HG02678 (cell line): Measurements from ENCODE around the gene NBAS.
"Not testable (repeated sequence)": the region's sequence is repeated elsewhere in the genome, so short reads cannot be mapped to it uniquely, and the experiment has no call there.

Experiments used
- ATAC-seq: cut with Tn5 transposase; IDR thresholded peaks from one replicate; pipeline ENCODE4 v1.9.1; 2021; ENCODE audit warnings: mild to moderate bottlenecking, moderate library complexity; ENCODE audit not compliant: unreplicated experiment

NBAS gene

DNA sequence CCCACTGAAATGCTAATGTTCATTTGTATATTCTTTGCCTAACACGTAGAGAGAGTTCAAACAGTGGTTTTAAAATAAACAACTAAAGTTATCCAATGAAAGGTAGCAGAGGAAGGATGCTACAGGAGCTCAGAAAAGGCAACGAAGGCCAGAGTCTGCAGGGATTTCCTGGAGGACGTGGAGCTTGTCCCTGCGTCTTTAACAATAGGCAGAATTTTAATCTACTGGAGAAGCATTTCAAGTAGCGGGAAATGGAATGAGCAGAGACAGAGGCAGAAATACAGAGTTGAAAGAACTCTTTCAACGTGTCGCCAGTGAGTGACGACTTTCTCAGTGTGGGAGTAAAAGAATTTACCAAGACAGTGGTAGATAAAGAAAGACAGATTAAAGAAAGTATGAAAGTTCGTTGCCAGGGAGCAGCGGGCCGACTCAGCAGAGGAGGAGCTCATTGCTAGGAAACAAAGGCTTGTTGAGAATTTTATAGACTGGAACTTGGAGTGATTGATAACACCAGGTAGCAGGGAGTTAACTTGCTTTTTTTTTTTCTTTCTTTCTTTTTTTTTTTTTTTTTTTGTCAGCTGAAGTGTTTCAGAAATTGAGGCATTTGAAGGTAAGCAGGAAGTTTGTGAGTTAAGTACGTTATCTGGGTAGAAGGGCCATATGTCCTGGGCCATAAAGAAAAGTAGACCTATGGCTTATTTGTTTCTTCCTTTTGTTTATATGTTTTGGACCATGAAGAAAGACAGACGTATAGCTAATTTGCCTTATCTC is 625 bp upstream of the NBAS start:
- peak; percentile 30 for ATAC-seq

DNA sequence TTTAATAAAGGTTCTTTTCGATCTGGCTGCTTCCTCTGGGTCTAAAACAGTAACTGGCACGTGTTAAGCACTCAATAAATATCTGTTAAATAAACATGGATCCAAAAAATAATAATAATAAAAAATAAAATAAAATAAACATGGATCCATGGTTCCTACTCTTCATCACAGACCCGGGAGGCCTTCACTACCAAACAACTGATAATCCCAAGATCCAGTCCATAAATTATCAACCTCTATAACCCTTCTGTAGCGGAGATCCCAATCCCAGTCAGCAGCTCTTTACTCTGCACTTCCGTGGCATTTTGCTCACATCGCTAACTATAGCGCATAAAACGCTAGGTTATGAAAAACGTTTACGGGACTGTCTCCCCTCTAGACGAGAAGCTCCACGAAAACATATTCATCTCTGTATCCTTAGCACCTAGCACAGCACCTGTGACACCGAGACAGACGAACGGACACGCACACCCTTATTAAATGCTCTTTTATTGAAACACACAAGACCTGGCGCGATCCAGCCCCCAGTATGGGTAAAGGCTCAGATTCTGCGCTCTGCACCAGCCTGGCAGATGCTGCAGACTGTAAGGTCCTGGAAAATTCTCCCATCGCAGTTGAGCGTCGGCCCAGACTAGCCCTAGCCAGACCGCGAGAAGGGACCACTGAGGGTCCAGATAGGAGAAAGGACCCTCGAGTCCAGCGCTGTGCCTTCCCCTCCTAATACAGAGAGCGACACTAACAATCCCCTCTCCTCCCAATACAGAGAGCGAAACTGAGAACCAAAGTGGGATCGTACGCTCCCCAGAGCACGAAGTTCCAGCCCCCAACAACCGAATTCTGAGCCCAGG is 770 bp downstream of the NBAS start:
- ATAC-seq, result peak; percentile 32

DNA sequence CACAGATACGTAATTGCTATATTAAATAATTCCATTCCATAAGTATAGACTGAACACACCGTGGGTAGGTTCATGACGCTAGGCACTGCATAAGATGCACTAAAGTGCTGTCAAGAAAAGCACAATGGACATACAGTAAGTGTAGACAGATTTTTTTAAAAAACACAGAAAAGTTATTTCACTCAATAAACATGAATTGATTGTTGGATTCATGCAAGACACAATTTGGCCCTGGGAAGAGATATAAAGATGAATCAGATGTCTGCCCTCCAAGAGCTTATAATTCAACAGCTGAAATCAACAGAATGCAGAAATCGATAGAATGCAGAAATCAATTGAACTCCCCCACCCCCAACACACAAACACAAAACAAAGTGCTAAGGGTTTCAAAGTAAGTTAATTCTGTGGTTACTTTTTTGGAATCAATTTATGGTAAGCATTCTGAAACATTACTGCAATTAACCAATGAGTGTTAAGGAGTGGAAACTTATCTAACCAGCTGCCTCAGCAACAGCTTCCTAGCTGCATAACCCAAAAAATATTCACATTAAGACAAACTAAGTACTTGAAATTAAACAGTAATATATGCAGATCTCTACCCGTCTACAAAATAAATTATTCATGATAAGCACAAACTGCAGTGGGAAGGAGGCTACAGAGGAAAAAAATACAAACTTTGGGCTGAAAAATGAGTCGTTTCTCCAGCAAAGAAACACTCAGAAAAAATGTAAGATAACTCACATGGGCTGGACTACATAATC is 1.6 kb downstream of the NBAS start:
- no peak for ATAC-seq

DNA sequence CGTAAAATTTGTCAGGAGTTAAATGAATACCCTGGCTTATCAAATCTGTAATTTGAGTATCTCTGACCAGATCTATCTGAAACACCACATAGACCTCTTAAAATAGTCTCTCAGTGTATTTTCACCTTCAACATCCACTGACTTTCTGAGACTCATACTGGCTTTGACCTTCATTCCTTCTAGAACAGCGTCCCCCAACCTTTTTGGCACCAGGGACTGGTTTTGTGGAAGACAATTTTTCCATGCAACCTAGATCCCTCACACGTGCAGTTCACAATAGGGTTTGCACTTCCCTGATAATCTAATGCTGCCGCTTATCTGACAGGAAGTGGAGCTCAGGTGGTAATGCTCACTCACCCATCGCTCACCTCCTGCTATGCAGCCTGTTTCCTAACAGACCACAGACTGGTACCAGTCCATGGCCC is 3.2 kb downstream of the NBAS start:
- no peak for ATAC-seq

DNA sequence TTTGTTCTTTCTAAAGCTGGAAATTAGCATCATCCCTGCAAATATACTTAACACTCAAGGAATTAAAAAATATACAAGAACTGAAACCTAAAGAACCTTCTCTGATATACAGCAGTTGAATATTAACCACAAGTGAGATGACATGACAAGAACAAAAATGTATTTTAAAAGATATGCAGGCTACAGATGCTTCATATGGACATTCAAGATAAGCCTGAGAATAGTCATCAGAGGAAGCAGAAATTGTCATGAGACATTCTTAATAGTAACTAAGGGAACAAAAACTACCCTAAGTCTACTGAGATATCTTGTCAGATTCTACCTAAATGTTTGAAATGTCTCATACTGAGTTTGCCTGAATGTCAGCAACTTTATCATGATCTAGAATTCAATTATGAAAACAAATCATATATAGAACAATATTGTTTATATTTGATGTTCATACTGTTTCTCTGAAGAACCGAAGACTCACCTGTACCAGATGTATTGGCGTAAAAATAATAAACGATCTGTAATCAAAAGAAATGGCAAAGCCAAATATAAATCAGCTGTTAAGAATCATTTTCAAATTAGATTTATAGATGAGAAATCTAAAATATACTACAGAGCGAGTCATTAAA is 4.7 kb downstream of the NBAS start:
- no peak for ATAC-seq

DNA sequence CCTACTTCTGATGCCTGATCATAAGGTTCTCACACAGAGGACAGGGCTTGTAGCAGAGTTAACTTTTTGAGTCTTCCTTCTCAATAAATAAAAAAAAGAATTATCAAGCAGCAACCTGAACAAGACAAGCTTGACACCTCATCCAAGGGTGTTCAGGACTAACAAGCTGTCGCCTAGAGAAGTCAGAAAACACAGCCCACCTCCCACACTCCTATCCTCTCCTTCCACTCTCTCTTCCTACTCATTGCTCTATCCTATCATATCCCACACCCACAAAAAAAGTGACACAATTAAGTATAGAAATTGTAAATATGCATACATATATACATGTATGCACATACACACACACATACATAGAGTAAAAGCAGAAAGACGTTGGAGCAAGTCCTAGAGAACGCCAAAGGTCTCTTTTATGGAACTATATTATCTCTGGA is 5.4 kb downstream of the NBAS start:
- ATAC-seq, result no peak

DNA sequence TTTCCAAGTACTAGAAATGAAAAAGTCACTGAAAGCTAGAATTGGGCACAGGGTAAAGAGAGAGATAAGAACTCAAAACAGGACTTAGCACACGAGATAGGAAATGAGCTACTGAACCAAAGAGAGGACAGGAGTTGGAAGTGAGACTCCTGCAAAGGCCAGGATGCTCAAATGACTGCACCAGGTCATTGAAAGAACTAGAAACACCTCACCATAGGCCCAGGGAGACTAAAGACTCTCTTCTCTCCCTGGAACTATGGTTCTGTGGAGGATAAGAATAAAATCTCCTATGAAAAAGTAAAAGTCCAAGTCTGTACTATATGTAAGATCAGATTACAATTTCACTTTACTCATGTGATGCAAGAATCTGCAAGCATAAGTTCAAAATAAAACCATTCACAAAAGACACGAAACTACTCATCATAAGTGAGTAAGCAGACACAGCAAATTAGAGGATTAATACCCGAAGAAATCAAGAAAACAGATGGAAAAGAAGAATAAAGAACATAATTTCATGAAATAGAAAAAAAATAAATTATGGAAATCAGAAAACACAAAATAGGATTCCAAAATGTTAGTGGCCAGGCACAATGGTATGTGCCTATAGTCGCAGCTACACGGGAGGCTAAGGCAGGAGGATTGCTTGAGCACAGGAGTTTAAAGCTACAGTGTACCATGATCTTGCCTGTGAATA is 6.5 kb downstream of the NBAS start:
- ATAC-seq, result no peak

DNA sequence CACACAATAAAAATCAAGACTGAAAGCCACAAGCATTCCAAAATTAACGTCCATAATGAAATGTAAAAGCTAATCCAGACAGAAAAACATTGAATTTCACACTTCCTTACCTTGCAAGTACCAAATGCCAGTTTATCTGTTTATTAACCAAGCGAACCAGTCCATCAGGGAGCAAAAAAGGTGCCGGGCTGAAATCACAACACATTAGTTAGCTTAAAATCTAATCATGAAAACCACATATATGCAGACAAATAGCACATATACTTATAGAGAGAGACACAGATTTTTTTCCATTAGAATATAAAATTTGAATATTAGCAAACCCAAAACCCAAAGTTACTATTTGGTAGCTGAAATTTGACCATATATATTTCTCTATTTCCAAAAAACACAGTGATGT is 7.2 kb downstream of the NBAS start:
- ATAC-seq, result no peak

DNA sequence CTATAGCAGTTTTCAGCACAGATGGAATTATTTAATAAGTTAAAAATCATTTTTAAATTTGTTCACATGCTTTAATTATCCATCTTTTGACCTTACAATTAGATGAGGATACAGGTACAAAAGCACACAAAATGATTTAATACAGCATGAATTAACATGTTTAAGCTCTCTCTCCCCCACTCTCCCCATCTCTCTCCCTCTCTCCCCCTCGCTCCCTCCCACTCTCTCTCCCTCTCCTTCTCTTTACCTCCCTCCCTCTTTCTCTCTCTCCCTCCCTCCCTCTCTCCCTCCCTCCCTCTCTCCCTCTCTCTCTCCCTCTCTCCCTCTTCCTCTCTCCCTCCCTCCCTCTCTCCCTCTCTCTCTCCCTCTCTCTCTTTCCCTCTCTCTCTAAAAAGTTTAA is 7.6 kb downstream of the NBAS start:
- no peak for ATAC-seq

DNA sequence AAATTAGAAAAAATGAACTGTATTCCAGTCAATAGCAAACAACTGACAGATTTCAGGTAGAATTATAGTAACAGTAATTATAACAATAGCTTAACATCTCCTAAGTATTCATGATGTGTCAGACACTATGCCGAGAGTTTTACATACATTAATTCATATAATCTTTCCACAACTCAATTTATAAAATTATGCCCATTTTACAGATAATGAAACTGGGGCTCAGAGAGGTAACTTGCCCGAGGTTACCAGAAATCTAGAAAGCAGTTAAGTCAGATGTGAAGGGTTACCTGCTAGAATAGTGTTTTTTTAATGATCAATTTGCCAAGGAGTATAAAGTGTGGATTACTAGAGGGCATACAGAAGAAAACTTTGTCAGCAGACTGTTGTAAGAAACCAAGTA is 12.2 kb downstream of the NBAS start:
- ATAC-seq, result no peak

DNA sequence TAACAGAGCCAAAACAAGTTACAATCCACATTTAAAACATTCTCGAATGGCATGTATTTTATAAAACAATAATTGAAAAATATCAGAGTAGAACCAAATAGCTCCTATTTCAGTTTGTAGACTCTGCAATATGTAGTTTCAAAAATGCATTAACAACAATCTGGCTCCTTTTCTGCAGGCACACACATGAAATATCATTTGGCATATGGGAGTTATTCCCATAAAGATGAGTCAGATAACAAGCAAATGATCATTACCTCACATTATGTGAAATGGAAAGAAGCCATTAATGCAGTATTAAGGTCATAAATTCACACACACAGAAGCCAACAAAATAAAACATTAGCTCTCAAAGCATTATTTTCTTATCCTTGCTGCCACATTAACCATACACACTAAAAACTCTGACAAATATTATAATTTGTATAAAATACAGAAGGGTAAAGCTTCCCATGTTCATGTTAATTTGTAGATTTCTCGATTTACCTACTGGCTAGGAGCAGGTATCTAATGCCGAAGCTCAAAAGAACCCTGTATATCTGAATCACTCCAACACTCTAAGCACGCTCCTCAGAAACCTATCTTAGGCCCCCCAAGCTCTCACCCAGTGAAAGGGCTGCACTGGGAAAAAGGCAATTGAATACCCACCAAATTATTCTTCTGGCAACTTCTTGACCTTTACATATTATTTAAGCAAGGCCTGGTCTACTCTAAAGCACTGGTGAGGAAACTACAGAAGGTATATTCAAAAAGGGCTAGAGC is 13.8 kb downstream of the NBAS start:
- no peak for ATAC-seq

DNA sequence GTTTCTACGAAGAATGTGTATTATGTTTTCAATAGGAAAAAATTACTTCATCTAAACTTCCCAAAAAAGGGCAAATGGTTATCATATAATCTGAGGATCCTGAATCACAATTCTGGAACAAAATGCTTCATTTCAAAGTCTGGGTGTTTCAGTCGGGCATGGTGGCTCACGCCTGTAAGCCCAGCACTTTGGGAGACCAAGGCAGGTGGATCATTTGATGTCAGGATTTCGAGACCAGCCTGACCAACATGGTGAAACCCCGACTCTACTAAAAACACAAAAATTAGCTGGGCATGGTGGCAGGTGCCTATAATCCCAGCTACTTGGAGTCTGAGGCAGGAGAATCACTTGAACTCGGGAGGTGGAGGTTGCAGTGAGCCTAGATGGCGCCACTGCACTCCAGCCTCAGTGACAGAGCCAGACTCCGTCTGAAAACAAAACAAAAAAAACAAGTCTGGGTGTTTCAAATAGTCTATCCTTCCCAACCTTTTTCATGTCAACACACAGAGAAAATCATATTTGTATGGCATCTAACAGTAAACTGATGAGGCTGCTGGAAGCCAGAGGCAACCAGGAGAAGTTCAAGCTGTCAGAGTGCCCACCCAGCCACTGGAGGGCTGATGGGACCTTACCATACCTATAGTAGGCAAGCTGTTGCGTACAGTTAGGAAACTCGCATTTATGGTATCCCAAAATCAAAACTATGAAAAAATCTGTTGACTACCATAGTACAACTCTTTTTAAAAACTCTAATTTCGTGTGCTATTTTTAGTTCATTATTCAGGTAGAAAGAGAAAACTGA is 14.6 kb downstream of the NBAS start:
- no peak for ATAC-seq

DNA sequence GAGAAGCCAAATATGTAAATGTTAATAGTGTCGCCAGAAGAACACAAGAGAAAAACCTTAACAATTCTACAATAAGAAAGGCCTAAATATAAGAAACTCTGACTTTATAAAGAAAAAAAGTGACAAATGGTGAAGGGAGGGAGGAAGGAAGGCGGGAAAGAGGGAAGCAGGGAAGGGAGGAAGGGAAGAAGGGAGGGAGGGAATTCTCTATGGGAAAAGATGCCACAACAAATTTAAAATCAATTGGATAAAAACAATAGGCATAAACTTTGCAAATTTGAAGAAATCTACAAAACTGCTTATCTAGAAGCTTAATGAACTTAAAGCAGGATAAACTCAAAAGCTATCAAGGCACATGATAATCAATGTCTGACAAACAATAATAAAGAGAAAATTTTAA is 16.9 kb downstream of the NBAS start:
- ATAC-seq, result no peak

DNA sequence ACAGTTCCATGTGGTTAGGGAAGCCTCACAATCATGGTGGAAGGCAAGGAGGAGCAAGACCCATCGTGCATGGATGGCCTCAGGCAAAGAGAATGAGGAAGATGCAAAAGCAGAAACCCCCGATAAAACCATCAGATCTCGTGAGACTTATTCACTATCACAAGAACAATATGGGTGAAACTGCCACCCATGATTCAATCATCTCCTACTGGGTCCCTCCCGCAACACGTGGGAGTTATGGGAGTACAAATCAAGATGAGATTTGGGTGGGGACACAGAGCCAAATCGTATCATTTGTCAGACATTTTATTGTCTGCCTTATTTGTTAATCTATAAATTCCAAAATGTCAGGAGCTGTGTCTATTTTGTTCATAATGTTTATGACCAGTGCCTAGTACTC is 17.6 kb downstream of the NBAS start:
- no peak for ATAC-seq

DNA sequence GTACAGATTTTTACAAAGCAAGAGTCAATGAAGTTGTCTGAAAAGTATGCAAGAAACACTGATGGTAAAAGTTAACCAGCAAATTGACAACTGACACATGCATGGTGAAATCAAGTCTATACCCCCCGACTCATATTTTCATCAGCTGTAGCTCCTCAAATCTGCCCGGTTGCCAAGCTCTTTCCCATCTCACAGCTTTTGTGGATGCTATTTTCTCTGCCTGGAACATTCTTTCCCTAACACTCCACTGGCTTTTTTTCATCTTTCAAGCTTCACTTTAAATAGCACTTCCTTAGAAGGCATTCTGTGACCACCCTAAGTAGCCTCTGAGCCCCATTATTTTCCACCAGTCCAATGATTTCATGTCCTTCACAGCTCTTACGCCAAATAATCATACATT is 18.1 kb downstream of the NBAS start:
- no peak for ATAC-seq

DNA sequence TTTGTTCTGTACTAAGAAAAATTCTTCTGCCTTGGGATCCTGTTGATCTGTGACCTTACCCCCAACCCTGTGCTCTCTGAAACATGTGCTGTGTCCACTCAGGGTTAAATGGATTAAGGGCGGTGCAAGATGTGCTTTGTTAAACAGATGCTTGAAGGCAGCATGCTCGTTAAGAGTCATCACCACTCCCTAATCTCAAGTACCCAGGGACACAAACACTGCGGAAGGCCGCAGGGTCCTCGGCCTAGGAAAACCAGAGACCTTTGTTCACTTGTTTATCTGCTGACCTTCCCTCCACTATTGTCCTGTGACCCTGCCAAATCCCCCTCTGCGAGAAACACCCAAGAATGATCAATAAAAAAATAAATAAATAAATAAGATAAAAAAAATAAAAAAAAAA is 18.9 kb downstream of the NBAS start:
- not testable (repeated sequence) for ATAC-seq

DNA sequence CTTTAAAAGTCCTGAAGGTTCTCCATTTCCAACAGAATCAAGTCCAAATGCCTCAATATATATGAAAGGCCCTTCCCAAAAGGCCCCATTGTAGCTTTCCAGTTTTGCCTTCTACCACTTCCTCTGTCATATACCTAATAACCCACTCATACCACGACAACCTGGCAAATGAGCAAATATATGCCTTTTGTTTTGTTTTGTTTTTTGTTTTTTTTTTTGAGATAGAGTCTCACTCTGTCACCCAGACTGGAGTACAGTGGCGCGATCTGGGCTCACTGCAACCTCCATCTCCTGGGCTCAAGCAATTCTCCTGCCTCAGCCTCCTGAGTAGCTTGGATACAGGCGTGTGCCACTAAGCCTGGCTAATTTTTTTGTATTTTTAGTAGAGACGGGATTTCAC is 20.6 kb downstream of the NBAS start:
- ATAC-seq, result not testable (repeated sequence)

DNA sequence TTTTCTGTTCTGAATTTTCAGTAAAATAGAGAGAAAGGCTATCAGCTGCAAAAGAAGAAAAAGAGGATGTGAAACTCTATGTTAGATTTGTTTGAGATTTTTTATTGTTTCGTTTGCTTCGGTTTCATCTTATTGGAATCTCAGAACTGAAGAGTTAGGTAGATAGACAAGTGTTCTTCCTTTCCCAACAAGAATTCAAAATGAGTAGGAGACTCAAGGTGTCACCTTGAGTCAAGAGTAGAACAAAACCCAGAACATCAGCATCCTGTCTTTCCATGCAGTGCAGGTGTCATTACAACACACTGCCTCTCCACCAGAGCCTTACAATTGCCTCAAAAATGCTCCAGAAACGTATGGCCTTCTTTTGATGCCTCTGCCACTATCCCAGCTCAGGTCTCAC is 21.1 kb downstream of the NBAS start:
- ATAC-seq, result peak; percentile 86

DNA sequence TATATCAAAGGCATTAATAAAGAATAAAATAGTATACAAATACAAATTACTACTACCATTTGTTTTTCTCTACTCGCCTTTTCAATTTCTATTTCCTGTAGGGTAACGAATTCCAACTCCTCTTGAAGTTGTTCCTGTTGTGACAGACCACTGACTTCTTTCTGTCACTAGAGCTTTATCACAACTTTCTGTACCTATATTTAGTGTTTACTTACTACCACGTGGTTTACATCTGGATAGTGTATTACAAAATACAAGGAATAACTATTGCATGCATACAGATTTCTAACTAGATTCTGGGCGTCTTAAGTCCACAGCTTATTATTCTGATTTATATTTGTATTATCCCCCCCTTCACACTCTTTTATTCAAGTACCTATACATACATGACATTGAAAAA is 22.3 kb downstream of the NBAS start:
- no peak for ATAC-seq
